ENCODE results near the gene ADGRG2. TPM values are rescaled to one million over a fixed set of nuclear protein-coding genes. Genes with fewer than 3 reads are reported as not detected.
A peak's percentile ranks its signal among the peaks of the same experiment; 100 is the strongest.

ADGRG2 gene
- total RNA-seq, 1 experiment from 2014 or later = 1.4 TPM

GRCh38 chrX:18962329-18962728 is 159.9 kb downstream of the ADGRG2 start:
- H3K27ac ChIP-seq (ENCODE audit: low read length) = peak overlapping the region; percentile 72
- intact Hi-C loops (cut with micrococcal nuclease) = no loop called here
- peaks cover 45% of the 10 kb centered on the region for H3K79me2 ChIP-seq (ENCODE audit: low read length)
- no peak overlapping the region for H3K4me3 ChIP-seq (ENCODE audit: low read length)
- BruUV-seq (replicated peaks) = no TSS peak
- POLR2A ChIA-PET (ENCODE audit: unreplicated experiment) = interaction anchor here (0.6 to 0.7 kb wide), 2 partner anchors 19 to 30 kb away, joined by 3 read pairs; no protein-coding TSS in a partner anchor
- H2AFZ ChIP-seq (ENCODE audit: low read length) = no peak overlapping the region
- peaks cover 23% of the 10 kb centered on the region for H3K4me1 ChIP-seq (ENCODE audit: insufficient read depth, low read length)
- 0 out of 2 replicates have a peak, but pooled peaks cover 6% of the 10 kb centered on the region for H3K36me3 ChIP-seq (ENCODE audit: low read depth, low read length)
- no peak overlapping the region for H3K9ac ChIP-seq (ENCODE audit: low read length)
- peak overlapping the region; percentile 63 for H3K4me2 ChIP-seq (ENCODE audit: low read length)
- CTCF ChIA-PET = no interaction called here
- H3F3A ChIP-seq (ENCODE audit: low read length, unreplicated experiment) = no peaks in the 10 kb centered on the region
- no peaks in the 10 kb centered on the region for H4K20me1 ChIP-seq (ENCODE audit: low read length)
- DNase-seq (peak; percentile 50), ATAC-seq (peak; percentile 72)
- H3K9me2 ChIP-seq (replicated peaks; ENCODE audit: low read length) = no peaks in the 10 kb centered on the region
- H3K9me3 ChIP-seq (ENCODE audit: low read length) = no peaks in the 10 kb centered on the region
- H3K27me3 ChIP-seq (ENCODE audit: low read length) = no peaks in the 10 kb centered on the region
- TF ChIP-seq, protein P1, sequence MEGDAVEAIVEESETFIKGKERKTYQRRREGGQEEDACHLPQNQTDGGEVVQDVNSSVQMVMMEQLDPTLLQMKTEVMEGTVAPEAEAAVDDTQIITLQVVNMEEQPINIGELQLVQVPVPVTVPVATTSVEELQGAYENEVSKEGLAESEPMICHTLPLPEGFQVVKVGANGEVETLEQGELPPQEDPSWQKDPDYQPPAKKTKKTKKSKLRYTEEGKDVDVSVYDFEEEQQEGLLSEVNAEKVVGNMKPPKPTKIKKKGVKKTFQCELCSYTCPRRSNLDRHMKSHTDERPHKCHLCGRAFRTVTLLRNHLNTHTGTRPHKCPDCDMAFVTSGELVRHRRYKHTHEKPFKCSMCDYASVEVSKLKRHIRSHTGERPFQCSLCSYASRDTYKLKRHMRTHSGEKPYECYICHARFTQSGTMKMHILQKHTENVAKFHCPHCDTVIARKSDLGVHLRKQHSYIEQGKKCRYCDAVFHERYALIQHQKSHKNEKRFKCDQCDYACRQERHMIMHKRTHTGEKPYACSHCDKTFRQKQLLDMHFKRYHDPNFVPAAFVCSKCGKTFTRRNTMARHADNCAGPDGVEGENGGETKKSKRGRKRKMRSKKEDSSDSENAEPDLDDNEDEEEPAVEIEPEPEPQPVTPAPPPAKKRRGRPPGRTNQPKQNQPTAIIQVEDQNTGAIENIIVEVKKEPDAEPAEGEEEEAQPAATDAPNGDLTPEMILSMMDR (conservative IDR thresholded peaks at IDR 0.05; ENCODE audit: low read depth, low read length) = no peak
- TF ChIP-seq EZH2 (IDR thresholded peaks at IDR 0.05; ENCODE audit: low read length, unreplicated experiment) = no peak
- no peak for TF ChIP-seq EZH2phosphoT487 (IDR thresholded peaks at IDR 0.05; ENCODE audit: borderline replicate concordance, low read length)

GRCh38 chrX:18961686-18962085 is 160.6 kb downstream of the ADGRG2 start:
- Histone ChIP-seq H4K20me1 (ENCODE audit: low read length) (no peaks in the 10 kb centered on the region), H3K27me3 (ENCODE audit: low read length) (no peaks in the 10 kb centered on the region), H3K9me3 (ENCODE audit: low read length) (no peaks in the 10 kb centered on the region), H3K36me3 (ENCODE audit: low read depth, low read length) (0 out of 2 replicates have a peak, but pooled peaks cover 6% of the 10 kb centered on the region), H3K4me2 (ENCODE audit: low read length) (peak overlapping the region; percentile 63), H3K79me2 (ENCODE audit: low read length) (peaks cover 45% of the 10 kb centered on the region), H3K27ac (ENCODE audit: low read length) (peak overlapping the region; percentile 72), H3K4me3 (ENCODE audit: low read length) (no peak overlapping the region), H3K9me2 (replicated peaks; ENCODE audit: low read length) (no peaks in the 10 kb centered on the region), H3K4me1 (ENCODE audit: insufficient read depth, low read length) (peaks cover 30% of the 10 kb centered on the region), H3F3A (ENCODE audit: low read length, unreplicated experiment) (no peaks in the 10 kb centered on the region), H2AFZ (ENCODE audit: low read length) (no peak overlapping the region), H3K9ac (ENCODE audit: low read length) (no peak overlapping the region)
- intact Hi-C loops (cut with micrococcal nuclease) = no loop called here
- TF ChIP-seq EZH2 (IDR thresholded peaks at IDR 0.05; ENCODE audit: low read length, unreplicated experiment) (no peak), EZH2phosphoT487 (IDR thresholded peaks at IDR 0.05; ENCODE audit: borderline replicate concordance, low read length) (no peak)
- TF ChIP-seq, protein P1 (conservative IDR thresholded peaks at IDR 0.05; ENCODE audit: low read depth, low read length) = no peak
- DNase-seq (no peak), ATAC-seq (peak; percentile 14; the same call in 1 of the 2 replicates)
- POLR2A ChIA-PET (ENCODE audit: unreplicated experiment) = interaction anchor here (0.6 to 0.7 kb wide), 2 partner anchors 31 to 688 kb away, joined by 3 to 4 read pairs; no protein-coding TSS in a partner anchor
- BruUV-seq (replicated peaks) = no TSS peak
- CTCF ChIA-PET = no interaction called here

GRCh38 chrX:18956303-18957032 is 165.8 kb downstream of the ADGRG2 start:
- H3K9ac ChIP-seq (ENCODE audit: low read length) = peak overlapping the region; percentile 61
- peaks cover 35% of the 10 kb centered on the region for H3K79me2 ChIP-seq (ENCODE audit: low read length)
- peak overlapping the region; percentile 50; the same call in 1 of the 2 replicates for H3K4me3 ChIP-seq (ENCODE audit: low read length)
- no TSS peak for BruUV-seq (replicated peaks)
- ATAC-seq = peak; percentile 71
- DNase-seq = peak; percentile 69
- H3K9me3 ChIP-seq (ENCODE audit: low read length) = no peaks in the 10 kb centered on the region
- H3F3A ChIP-seq (ENCODE audit: low read length, unreplicated experiment) = peaks cover 5% of the 10 kb centered on the region
- ChIA-PET POLR2A (ENCODE audit: unreplicated experiment) (interaction anchor here (0.5 kb wide), 1 partner anchor 39 kb away, joined by 4 read pairs; no protein-coding TSS in a partner anchor), CTCF (no interaction called here)
- H3K9me2 ChIP-seq (replicated peaks; ENCODE audit: low read length) = no peaks in the 10 kb centered on the region
- no peak overlapping the region for H2AFZ ChIP-seq (ENCODE audit: low read length)
- no peaks in the 10 kb centered on the region for H4K20me1 ChIP-seq (ENCODE audit: low read length)
- no peaks in the 10 kb centered on the region for H3K27me3 ChIP-seq (ENCODE audit: low read length)
- peaks cover 37% of the 10 kb centered on the region for H3K4me1 ChIP-seq (ENCODE audit: insufficient read depth, low read length)
- no peak for TF ChIP-seq EZH2 (IDR thresholded peaks at IDR 0.05; ENCODE audit: low read length, unreplicated experiment)
- TF ChIP-seq, protein P1 (conservative IDR thresholded peaks at IDR 0.05; ENCODE audit: low read depth, low read length) = no peak
- no peak for TF ChIP-seq EZH2phosphoT487 (IDR thresholded peaks at IDR 0.05; ENCODE audit: borderline replicate concordance, low read length)
- H3K4me2 ChIP-seq (ENCODE audit: low read length) = peak overlapping the region; percentile 80
- peak overlapping the region; percentile 91 for H3K27ac ChIP-seq (ENCODE audit: low read length)
- intact Hi-C loops (cut with micrococcal nuclease) = loop anchor here (2.0 kb wide), 1 partner anchor 38 kb away; no protein-coding TSS in a partner anchor
- H3K36me3 ChIP-seq (ENCODE audit: low read depth, low read length) = peaks cover 6% of the 10 kb centered on the region; the same call in 1 of the 2 replicates
